Trophoblast cell (in vitro differentiated cells and primary cell): ENCODE data around the gene UBXN2A.

Source experiments
- DNase-seq, 2 donors: peaks; one replicate each; pipeline ENCODE4 v3.0.0-alpha.2; 2016
- H2AFZ ChIP-seq: 2 replicates; pipeline ENCODE4 v1.6.1; 2013; ENCODE audit warnings: low read length, moderate library complexity, mild to moderate bottlenecking; ENCODE audit not compliant: insufficient read depth, poor library complexity
- H2AK5ac ChIP-seq: 2 replicates; pipeline ENCODE4 v1.6.1; 2013; ENCODE audit warnings: mild to moderate bottlenecking, low read length
- H2BK120ac ChIP-seq: 2 replicates; pipeline ENCODE4 v1.6.1; 2013; ENCODE audit warnings: low read length, mild to moderate bottlenecking, moderate library complexity; ENCODE audit not compliant: insufficient read depth, poor library complexity
- H2BK12ac ChIP-seq: 2 replicates; pipeline ENCODE4 v1.6.1; 2013; ENCODE audit warnings: mild to moderate bottlenecking, low read length, moderate library complexity
- H2BK5ac ChIP-seq: 2 replicates; pipeline ENCODE4 v1.6.1; 2013; ENCODE audit warnings: low read length, low read depth, moderate library complexity, mild to moderate bottlenecking; ENCODE audit not compliant: poor library complexity
- H3K14ac ChIP-seq: 2 replicates; pipeline ENCODE4 v1.6.1; 2013; ENCODE audit warnings: mild to moderate bottlenecking, low read length
- H3K18ac ChIP-seq: 2 replicates; pipeline ENCODE4 v1.6.1; 2013; ENCODE audit warnings: mild to moderate bottlenecking, low read length
- H3K23ac ChIP-seq: 2 replicates; pipeline ENCODE4 v1.6.1; 2013; ENCODE audit warnings: low read length
- H3K27ac ChIP-seq: 2 replicates; pipeline ENCODE4 v1.5.1; 2013; ENCODE audit warnings: low read depth, mild to moderate bottlenecking, inconsistent platforms, low read length, moderate library complexity
- H3K27me3 ChIP-seq: 2 replicates; pipeline ENCODE4 v1.6.1; 2013; ENCODE audit warnings: inconsistent platforms, mild to moderate bottlenecking, low read length, moderate library complexity; ENCODE audit not compliant: insufficient read depth
- H3K36me3 ChIP-seq, 2 experiments: 1 replicate in 1 of 2; 2 replicates in 1 of 2; pipeline ENCODE4 v1.6.1; 2013; ENCODE audit warnings: low read length in 2 of 2, mild to moderate bottlenecking in 2 of 2, moderate library complexity in 1 of 2; ENCODE audit not compliant: insufficient read depth in 2 of 2, control insufficient read depth in 1 of 2
- H3K4ac ChIP-seq: 2 replicates; pipeline ENCODE4 v1.6.1; 2013; ENCODE audit warnings: low read depth, mild to moderate bottlenecking, low read length, moderate library complexity
- H3K4me1 ChIP-seq, 2 experiments: 1 replicate in 1 of 2; 2 replicates in 1 of 2; pipeline ENCODE4 v1.6.1; 2013; ENCODE audit warnings: low read length in 2 of 2, mild to moderate bottlenecking in 2 of 2, moderate library complexity in 1 of 2; ENCODE audit not compliant: insufficient read depth in 2 of 2, control insufficient read depth in 1 of 2
- H3K4me2 ChIP-seq: 2 replicates; pipeline ENCODE4 v1.6.1; 2013; ENCODE audit warnings: inconsistent platforms, mild to moderate bottlenecking, low read length, moderate library complexity
- H3K4me3 ChIP-seq: 2 replicates; pipeline ENCODE4 v1.5.1; 2013; ENCODE audit warnings: mild to moderate bottlenecking, low read depth, low read length, inconsistent platforms
- H3K79me1 ChIP-seq: one replicate; pipeline ENCODE4 v1.6.1; 2013; ENCODE audit warnings: low read length
- H3K79me2 ChIP-seq: 2 replicates; pipeline ENCODE4 v1.6.1; 2013; ENCODE audit warnings: low read length, mild to moderate bottlenecking; ENCODE audit not compliant: control insufficient read depth, insufficient read depth, poor library complexity
- H3K9ac ChIP-seq: 2 replicates; pipeline ENCODE4 v1.6.1; 2013; ENCODE audit warnings: mild to moderate bottlenecking, low read length
- H3K9me3 ChIP-seq: 2 replicates; pipeline ENCODE4 v1.6.1; 2013; ENCODE audit warnings: low read depth, mild to moderate bottlenecking, control low read depth, inconsistent platforms, low read length; ENCODE audit not compliant: insufficient read depth
- H4K12ac ChIP-seq: 2 replicates; pipeline ENCODE4 v1.6.1; 2013; ENCODE audit warnings: low read depth, mild to moderate bottlenecking, low read length, moderate library complexity
- H4K8ac ChIP-seq: 2 replicates; pipeline ENCODE4 v1.6.1; 2013; ENCODE audit warnings: low read depth, mild to moderate bottlenecking, low read length, moderate library complexity
- H4K91ac ChIP-seq: one replicate; pipeline ENCODE4 v1.6.1; 2013; ENCODE audit warnings: low read depth, mild to moderate bottlenecking, low read length, moderate library complexity
- WGBS: extraction: QIAGEN DNeasy Blood & Tissue Kit; methylation state at CpG from one replicate; pipeline ENCODE4 v1.1.7; 2013; ENCODE audit warnings: missing lambda C conversion rate; ENCODE audit not compliant: insufficient read length, insufficient coverage; ENCODE audit errors: extremely low coverage; 5-methylcytosine and 5-hydroxymethylcytosine counted together

UBXN2A gene

GRCh38 chr2:24017711-24018110 is 77.4 kb downstream of the UBXN2A start:
- Histone ChIP-seq H3K27ac (no peak overlapping the region), H3K79me2 (peaks cover 6% of the 10 kb centered on the region)

DNA sequence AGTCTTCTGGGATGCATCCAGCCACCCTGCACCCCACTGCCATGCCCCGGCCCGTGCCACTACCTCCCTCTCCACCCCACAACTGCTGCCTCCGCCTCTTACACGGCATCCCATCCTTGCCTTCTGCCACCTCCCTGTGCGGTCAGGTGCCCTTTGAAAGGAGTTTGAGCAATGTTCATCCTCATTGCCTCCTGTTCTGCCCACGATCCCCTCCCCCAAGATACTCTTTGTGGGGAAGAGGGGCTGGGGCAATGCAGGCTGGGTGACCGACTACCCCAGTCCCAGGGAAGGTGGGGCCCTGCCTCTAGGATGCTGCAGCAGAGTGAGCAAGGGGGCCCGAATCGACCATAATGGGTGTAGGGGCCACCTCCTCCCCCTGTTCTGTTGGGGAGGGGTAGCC is 78.0 kb downstream of the UBXN2A start:
- Histone ChIP-seq H3K79me1 (peaks cover 15% of the 10 kb centered on the region), H2BK5ac (no peak overlapping the region), H3K4me3 (no peak overlapping the region), H3K4ac (no peak overlapping the region), H3K36me3 (peaks cover 5 to 8% of the 10 kb centered on the region in 2 experiments), H2BK12ac (no peak overlapping the region), H3K79me2 (peaks cover 6% of the 10 kb centered on the region), H3K27ac (no peak overlapping the region), H3K14ac (no peak overlapping the region), H3K23ac (no peak overlapping the region), H3K4me2 (no peak overlapping the region), H3K18ac (no peak overlapping the region), H3K27me3 (no peaks in the 10 kb centered on the region), H2AFZ (no peak overlapping the region), H3K9me3 (peaks cover 2% of the 10 kb centered on the region), H2AK5ac (no peak overlapping the region), H3K4me1 (peaks cover 13% of the 10 kb centered on the region in 2 experiments), H3K9ac (no peak overlapping the region), H4K91ac (no peak overlapping the region), H4K8ac (no peak overlapping the region), H2BK120ac (no peak overlapping the region), H4K12ac (no peak overlapping the region)
- WGBS = no CpG with 5 or more reads among the region's 9 CpGs
- DNase-seq = no peak

More at GRCh38 chr2:24017711-24018110, 77.4 kb downstream of the UBXN2A start:
- no peak overlapping the region for H3K23ac ChIP-seq
- no peak overlapping the region for H2BK120ac ChIP-seq
- no peak overlapping the region for H4K8ac ChIP-seq
- no peak overlapping the region for H3K14ac ChIP-seq
- H2BK5ac ChIP-seq = no peak overlapping the region
- H2AFZ ChIP-seq = no peak overlapping the region
- DNase-seq = no peak
- no peak overlapping the region for H2BK12ac ChIP-seq
- H4K91ac ChIP-seq = no peak overlapping the region
- no peak overlapping the region for H3K9ac ChIP-seq
- H3K36me3 ChIP-seq = peaks cover 2 to 4% of the 10 kb centered on the region in 2 experiments
- WGBS = no CpG with 5 or more reads among the region's 8 CpGs
- H4K12ac ChIP-seq = no peak overlapping the region
- H3K27me3 ChIP-seq = no peaks in the 10 kb centered on the region
- H3K18ac ChIP-seq = no peak overlapping the region
- H3K4me3 ChIP-seq = no peak overlapping the region
- peaks cover 13 to 18% of the 10 kb centered on the region in 2 experiments for H3K4me1 ChIP-seq
- no peak overlapping the region for H3K4ac ChIP-seq
- peaks cover 15% of the 10 kb centered on the region for H3K79me1 ChIP-seq
- H2AK5ac ChIP-seq = no peak overlapping the region
- H3K4me2 ChIP-seq = no peak overlapping the region
- H3K9me3 ChIP-seq = no peaks in the 10 kb centered on the region

- Histone ChIP-seq H3K36me3 (peaks cover 11 to 12% of the 10 kb centered on the region in 2 experiments), H3K4ac (no peak overlapping the region), H4K12ac (no peak overlapping the region), H4K91ac (no peak overlapping the region), H3K79me2 (peaks cover 6% of the 10 kb centered on the region), H3K4me3 (no peak overlapping the region), H2AFZ (no peak overlapping the region), H3K4me2 (no peak overlapping the region), H2AK5ac (no peak overlapping the region), H3K27ac (no peak overlapping the region), H2BK120ac (no peak overlapping the region), H2BK12ac (no peak overlapping the region), H3K9ac (no peak overlapping the region), H3K9me3 (peaks cover 3% of the 10 kb centered on the region), H3K27me3 (no peaks in the 10 kb centered on the region), H3K4me1 (peaks cover 11 to 13% of the 10 kb centered on the region in 2 experiments), H3K18ac (no peak overlapping the region), H3K23ac (no peak overlapping the region), H4K8ac (no peak overlapping the region), H3K79me1 (peaks cover 15% of the 10 kb centered on the region), H3K14ac (no peak overlapping the region), H2BK5ac (no peak overlapping the region)
- WGBS = no CpG with 5 or more reads among the region's 5 CpGs
- no peak for DNase-seq
These were observed 79.5 kb downstream of the UBXN2A start for GRCh38 chr2:24019729-24020128.

- DNase-seq = no peak
- Histone ChIP-seq H3K27ac (no peak overlapping the region), H2BK5ac (no peak overlapping the region), H3K18ac (no peak overlapping the region), H2AK5ac (no peak overlapping the region), H3K27me3 (no peaks in the 10 kb centered on the region), H3K36me3 (peaks cover 11 to 15% of the 10 kb centered on the region in 2 experiments), H3K4me3 (no peak overlapping the region), H4K8ac (no peak overlapping the region), H3K23ac (no peak overlapping the region), H4K91ac (no peak overlapping the region), H2AFZ (no peak overlapping the region), H4K12ac (no peak overlapping the region), H3K4me1 (peaks cover 11 to 13% of the 10 kb centered on the region in 2 experiments), H3K9ac (no peak overlapping the region), H3K14ac (no peak overlapping the region), H3K4ac (no peak overlapping the region), H2BK120ac (no peak overlapping the region), H3K4me2 (no peak overlapping the region), H3K79me2 (peaks cover 6% of the 10 kb centered on the region), H3K79me1 (peaks cover 15% of the 10 kb centered on the region), H3K9me3 (peaks cover 5% of the 10 kb centered on the region), H2BK12ac (no peak overlapping the region)
- no CpG with 5 or more reads among the region's 4 CpGs for WGBS
These were observed 80.0 kb downstream of the UBXN2A start for GRCh38 chr2:24020244-24020643.
